Measurements from ENCODE around the gene UBXN1.

- TF ChIP-seq POLR2A (IDR thresholded peaks at IDR 0.05; ENCODE audit: borderline replicate concordance, extremely low read depth, insufficient read depth, insufficient read length) (no peak), EZH2 (IDR thresholded peaks at IDR 0.05) (no peak), CTCF (IDR thresholded peaks at IDR 0.05 in 2 of 3, conservative IDR thresholded peaks at IDR 0.05 in 1 of 3; ENCODE audit: borderline replicate concordance in 1 of 3, insufficient read depth in 1 of 3, low read depth in 2 of 3, low read length in 2 of 3) (no peak), RAD21 (IDR thresholded peaks at IDR 0.05; ENCODE audit: low read depth) (no peak), ZFX (IDR thresholded peaks at IDR 0.05) (no peak), ZNF274 (IDR thresholded peaks at IDR 0.05; ENCODE audit: low read depth, low read length) (no peak), SIN3A (IDR thresholded peaks at IDR 0.05; ENCODE audit: low read depth) (no peak)
- TF ChIP-seq, protein P1, sequence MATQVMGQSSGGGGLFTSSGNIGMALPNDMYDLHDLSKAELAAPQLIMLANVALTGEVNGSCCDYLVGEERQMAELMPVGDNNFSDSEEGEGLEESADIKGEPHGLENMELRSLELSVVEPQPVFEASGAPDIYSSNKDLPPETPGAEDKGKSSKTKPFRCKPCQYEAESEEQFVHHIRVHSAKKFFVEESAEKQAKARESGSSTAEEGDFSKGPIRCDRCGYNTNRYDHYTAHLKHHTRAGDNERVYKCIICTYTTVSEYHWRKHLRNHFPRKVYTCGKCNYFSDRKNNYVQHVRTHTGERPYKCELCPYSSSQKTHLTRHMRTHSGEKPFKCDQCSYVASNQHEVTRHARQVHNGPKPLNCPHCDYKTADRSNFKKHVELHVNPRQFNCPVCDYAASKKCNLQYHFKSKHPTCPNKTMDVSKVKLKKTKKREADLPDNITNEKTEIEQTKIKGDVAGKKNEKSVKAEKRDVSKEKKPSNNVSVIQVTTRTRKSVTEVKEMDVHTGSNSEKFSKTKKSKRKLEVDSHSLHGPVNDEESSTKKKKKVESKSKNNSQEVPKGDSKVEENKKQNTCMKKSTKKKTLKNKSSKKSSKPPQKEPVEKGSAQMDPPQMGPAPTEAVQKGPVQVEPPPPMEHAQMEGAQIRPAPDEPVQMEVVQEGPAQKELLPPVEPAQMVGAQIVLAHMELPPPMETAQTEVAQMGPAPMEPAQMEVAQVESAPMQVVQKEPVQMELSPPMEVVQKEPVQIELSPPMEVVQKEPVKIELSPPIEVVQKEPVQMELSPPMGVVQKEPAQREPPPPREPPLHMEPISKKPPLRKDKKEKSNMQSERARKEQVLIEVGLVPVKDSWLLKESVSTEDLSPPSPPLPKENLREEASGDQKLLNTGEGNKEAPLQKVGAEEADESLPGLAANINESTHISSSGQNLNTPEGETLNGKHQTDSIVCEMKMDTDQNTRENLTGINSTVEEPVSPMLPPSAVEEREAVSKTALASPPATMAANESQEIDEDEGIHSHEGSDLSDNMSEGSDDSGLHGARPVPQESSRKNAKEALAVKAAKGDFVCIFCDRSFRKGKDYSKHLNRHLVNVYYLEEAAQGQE (IDR thresholded peaks at IDR 0.05; ENCODE audit: low read depth) = no peak
- TF ChIP-seq, protein P2, sequence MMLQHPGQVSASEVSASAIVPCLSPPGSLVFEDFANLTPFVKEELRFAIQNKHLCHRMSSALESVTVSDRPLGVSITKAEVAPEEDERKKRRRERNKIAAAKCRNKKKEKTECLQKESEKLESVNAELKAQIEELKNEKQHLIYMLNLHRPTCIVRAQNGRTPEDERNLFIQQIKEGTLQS (IDR thresholded peaks at IDR 0.05) = no peak
- TF ChIP-seq, protein P3, sequence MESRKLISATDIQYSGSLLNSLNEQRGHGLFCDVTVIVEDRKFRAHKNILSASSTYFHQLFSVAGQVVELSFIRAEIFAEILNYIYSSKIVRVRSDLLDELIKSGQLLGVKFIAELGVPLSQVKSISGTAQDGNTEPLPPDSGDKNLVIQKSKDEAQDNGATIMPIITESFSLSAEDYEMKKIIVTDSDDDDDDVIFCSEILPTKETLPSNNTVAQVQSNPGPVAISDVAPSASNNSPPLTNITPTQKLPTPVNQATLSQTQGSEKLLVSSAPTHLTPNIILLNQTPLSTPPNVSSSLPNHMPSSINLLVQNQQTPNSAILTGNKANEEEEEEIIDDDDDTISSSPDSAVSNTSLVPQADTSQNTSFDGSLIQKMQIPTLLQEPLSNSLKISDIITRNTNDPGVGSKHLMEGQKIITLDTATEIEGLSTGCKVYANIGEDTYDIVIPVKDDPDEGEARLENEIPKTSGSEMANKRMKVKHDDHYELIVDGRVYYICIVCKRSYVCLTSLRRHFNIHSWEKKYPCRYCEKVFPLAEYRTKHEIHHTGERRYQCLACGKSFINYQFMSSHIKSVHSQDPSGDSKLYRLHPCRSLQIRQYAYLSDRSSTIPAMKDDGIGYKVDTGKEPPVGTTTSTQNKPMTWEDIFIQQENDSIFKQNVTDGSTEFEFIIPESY (IDR thresholded peaks at IDR 0.05; ENCODE audit: extremely low read depth, insufficient replicate concordance, low read length) = no peak
These were observed 34.7 kb downstream of the UBXN1 start for GRCh38 chr11:62644220-62644619.

Data from HCT116 (cell line).